GM23338 (cell line): ENCODE measurements around the gene FTCD. TPM values are rescaled to one million over a fixed set of nuclear protein-coding genes. Genes with fewer than 3 reads are reported as not detected.

Source experiments
- ATAC-seq: fragments of 200-7000 bp; cut with Tn5 transposase; 3 replicates; pipeline ENCODE4 v1.9.1; 2020
- DNase-seq: peaks from one replicate; pipeline ENCODE4 v3.0.0-alpha.2; 2015; ENCODE audit warnings: low spot score
- H2AFZ ChIP-seq: fragments of 200-600 bp; sonication (generic); 2 replicates; pipeline ENCODE4 v1.8.0; 2016; ENCODE audit warnings: antibody characterized with exemption, mild to moderate bottlenecking, moderate library complexity
- H3F3A ChIP-seq: fragments of 200-600 bp; sonication (generic); replicated peaks from 2 replicates; pipeline ENCODE4 v1.8.0; 2017; ENCODE audit warnings: antibody characterized with exemption, mixed run types, low read depth
- H3K27ac ChIP-seq: fragments of 200-600 bp; sonication (generic); 2 replicates; pipeline ENCODE4 v1.6.1; 2016; ENCODE audit warnings: low read depth
- H3K27me3 ChIP-seq: fragments of 200-600 bp; sonication (generic); 2 replicates; pipeline ENCODE4 v1.8.0; 2016; ENCODE audit warnings: mild to moderate bottlenecking, mixed run types, moderate library complexity; ENCODE audit not compliant: insufficient read depth
- H3K36me3 ChIP-seq: fragments of 200-600 bp; sonication (generic); 2 replicates; pipeline ENCODE4 v1.8.0; 2016; ENCODE audit warnings: mild to moderate bottlenecking; ENCODE audit not compliant: insufficient read depth
- H3K4me1 ChIP-seq: fragments of 200-600 bp; sonication (generic); 2 replicates; pipeline ENCODE4 v1.8.0; 2016; ENCODE audit warnings: mild to moderate bottlenecking, moderate library complexity; ENCODE audit not compliant: insufficient read depth
- H3K4me2 ChIP-seq: fragments of 200-600 bp; sonication (generic); 2 replicates; pipeline ENCODE4 v1.7.1; 2017; ENCODE audit warnings: mixed run types
- H3K4me3 ChIP-seq: fragments of 200-600 bp; sonication (generic); 2 replicates; pipeline ENCODE4 v1.6.1; 2016; ENCODE audit warnings: mixed run types
- H3K79me2 ChIP-seq: fragments of 200-600 bp; sonication (generic); replicated peaks from 2 replicates; pipeline ENCODE4 v1.8.0; 2017; ENCODE audit warnings: mild to moderate bottlenecking; ENCODE audit not compliant: insufficient read depth
- H3K9me2 ChIP-seq: fragments of 200-600 bp; sonication (generic); 2 replicates; pipeline ENCODE4 v1.8.0; 2017; ENCODE audit not compliant: insufficient read depth
- H4K20me1 ChIP-seq: fragments of 200-600 bp; sonication (generic); replicated peaks from 2 replicates; pipeline ENCODE4 v1.8.0; 2017; ENCODE audit warnings: mild to moderate bottlenecking; ENCODE audit not compliant: insufficient read depth
- H3K27ac Mint-ChIP-seq: 2 replicates; pipeline ENCODE4 v1.8.0; 2020; ENCODE audit warnings: inconsistent platforms, mild to moderate bottlenecking, moderate library complexity, mixed read lengths
- H3K27me3 Mint-ChIP-seq: 3 replicates; pipeline ENCODE4 v1.8.0; 2022; ENCODE audit warnings: low read depth, mild to moderate bottlenecking, moderate library complexity, mixed read lengths, inconsistent platforms; ENCODE audit not compliant: insufficient read depth, poor library complexity
- H3K36me3 Mint-ChIP-seq: 3 replicates; pipeline ENCODE4 v1.8.0; 2021; ENCODE audit warnings: low read depth, mild to moderate bottlenecking, inconsistent platforms, moderate library complexity, mixed read lengths
- H3K4me1 Mint-ChIP-seq: 3 replicates; pipeline ENCODE4 v1.8.0; 2020; ENCODE audit warnings: mild to moderate bottlenecking, inconsistent platforms, mixed read lengths
- H3K4me3 Mint-ChIP-seq: 3 replicates; pipeline ENCODE4 v1.8.0; 2021; ENCODE audit warnings: moderate library complexity, mild to moderate bottlenecking, inconsistent platforms, mixed read lengths
- H3K9me3 Mint-ChIP-seq: 3 replicates; pipeline ENCODE4 v1.8.0; 2020; ENCODE audit warnings: moderate library complexity, mild to moderate bottlenecking, inconsistent platforms, mixed read lengths
- CREB1 ChIP-seq: fragments of 250-450 bp; sonication (Bioruptor Pico); IDR thresholded peaks from 2 replicates; pipeline ENCODE4 v1.5.0; 2020; ENCODE audit warnings: low read depth, mild to moderate bottlenecking, moderate library complexity
- CTCF ChIP-seq, 2 experiments: fragments of 200-600 bp in 1 of 2; sonication (generic) in 1 of 2; conservative IDR thresholded peaks; 2 replicates each; pipeline versions ENCODE4 v1.5.1 to v1.6.1; 2016 to 2017; ENCODE audit warnings: antibody characterized with exemption in 2 of 2, low read depth in 2 of 2, mild to moderate bottlenecking in 2 of 2, moderate library complexity in 1 of 2
- EZH2 ChIP-seq: fragments of 200-600 bp; sonication (generic); IDR thresholded peaks from one replicate; pipeline ENCODE4 v1.8.0; 2017; ENCODE audit warnings: antibody characterized with exemption, mild to moderate bottlenecking, low read depth; ENCODE audit not compliant: unreplicated experiment
- EZH2phosphoT487 ChIP-seq: fragments of 200-600 bp; sonication (generic); IDR thresholded peaks from one replicate; pipeline ENCODE4 v1.8.1; 2018; ENCODE audit warnings: antibody characterized with exemption; ENCODE audit not compliant: unreplicated experiment
- JUNB ChIP-seq: IDR thresholded peaks from one replicate; pipeline ENCODE4 v1.6.1; 2016; ENCODE audit warnings: antibody characterized with exemption; ENCODE audit not compliant: unreplicated experiment
- NANOG ChIP-seq: IDR thresholded peaks from 2 replicates; pipeline ENCODE4 v1.6.1; 2016; ENCODE audit warnings: antibody characterized with exemption, borderline replicate concordance
- POLR2AphosphoS5 ChIP-seq: IDR thresholded peaks from 2 replicates; pipeline ENCODE4 v1.6.1; 2016; ENCODE audit warnings: antibody characterized with exemption, low read depth
- STAT1 ChIP-seq: IDR thresholded peaks from one replicate; pipeline ENCODE4 v1.6.1; 2016; ENCODE audit warnings: antibody characterized with exemption; ENCODE audit not compliant: unreplicated experiment
- ZNF114 ChIP-seq: fragments of 250-450 bp; sonication (Bioruptor Pico); IDR thresholded peaks from 2 replicates; pipeline ENCODE4 v1.5.0; 2020; ENCODE audit warnings: mild to moderate bottlenecking, moderate library complexity
- ZNF331 ChIP-seq: fragments of 250-450 bp; sonication (Bioruptor Pico); IDR thresholded peaks from 2 replicates; pipeline ENCODE4 v1.5.0; 2020; ENCODE audit warnings: low read depth, mild to moderate bottlenecking, moderate library complexity
- polyA plus RNA-seq: library from polyadenylated mRNA; unstranded; fragments of >200 nt; fragmentation: Nextera tagmentation; extraction: Ambion mirVana; gene quantifications from 2 replicates; pipeline ENCODE4 v1.2.1, GENCODE V29; 2016
- total RNA-seq: library from RNA; depleted of rRNA; stranded (reverse); fragments of >200 nt; shearing (Covaris generic); gene quantifications from 2 replicates; pipeline ENCODE4 v1.2.3, GENCODE V29; 2014
- TF ChIP-seq, protein P1 (sequence below): IDR thresholded peaks from 2 replicates; pipeline ENCODE4 v1.6.1; 2016; ENCODE audit warnings: antibody characterized with exemption
- TF ChIP-seq, protein P2 (sequence below): fragments of 250-450 bp; sonication (Bioruptor Pico); IDR thresholded peaks from 2 replicates; pipeline ENCODE4 v1.5.0; 2020; ENCODE audit warnings: mild to moderate bottlenecking, moderate library complexity
- TF ChIP-seq, protein P3 (sequence below): IDR thresholded peaks from one replicate; pipeline ENCODE4 v1.6.1; 2018; ENCODE audit warnings: antibody characterized with exemption; ENCODE audit not compliant: unreplicated experiment

Gene FTCD
- total and polyA plus RNA-seq, 2 experiments from 2014 or later = 0.90 to 2.3 TPM

DNA sequence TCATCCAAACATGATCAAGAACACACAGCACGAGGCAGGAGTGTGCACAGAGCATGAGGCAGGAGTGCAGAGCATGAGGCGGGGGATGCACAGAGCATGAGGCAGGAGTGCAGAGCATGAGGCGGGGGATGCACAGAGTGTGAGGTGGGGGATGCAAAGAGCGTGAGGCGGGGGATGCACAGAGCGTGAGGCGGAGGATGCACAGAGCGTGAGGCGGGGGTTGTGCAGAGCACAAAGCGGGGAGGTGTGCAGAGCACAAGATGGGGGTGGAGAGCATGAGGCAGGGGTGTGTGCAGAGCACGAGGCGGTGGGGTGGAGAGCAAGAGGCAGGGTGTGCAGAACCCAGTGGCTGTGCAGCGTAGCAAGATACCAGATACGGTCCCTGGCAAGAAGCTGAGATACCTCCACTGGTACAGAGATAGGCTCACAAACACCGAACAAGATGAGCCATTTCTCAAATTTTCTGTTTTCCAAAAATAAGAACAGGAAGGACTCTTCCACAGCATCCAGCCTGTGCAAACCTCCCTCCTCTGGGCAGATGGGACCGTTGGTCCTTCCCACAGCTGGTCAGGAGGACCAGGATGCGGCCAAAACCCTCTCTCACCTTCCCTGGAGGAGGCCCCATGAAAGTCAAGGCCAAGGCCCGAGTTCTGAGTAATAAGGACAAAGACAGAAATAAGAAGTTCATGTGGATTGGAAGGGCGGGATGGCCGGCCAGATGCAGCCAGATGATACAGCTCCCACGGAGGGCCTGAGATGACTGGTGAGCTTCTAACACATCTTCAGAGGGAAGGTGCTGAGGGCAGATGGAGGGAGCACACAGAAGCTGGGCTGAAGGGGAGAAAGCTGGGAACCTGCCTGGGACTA lies 16.9 kb upstream of the FTCD start:
- Histone ChIP-seq H3K36me3 (no peaks in the 10 kb centered on the region; the same call in 1 of the 2 replicates), H4K20me1 (peaks cover 13% of the 10 kb centered on the region; the same call in 1 of the 2 replicates), H3K4me1 (no peaks in the 10 kb centered on the region), H3K27me3 (no peaks in the 10 kb centered on the region), H3K79me2 (peaks cover 50% of the 10 kb centered on the region), H3K9me2 (no peaks in the 10 kb centered on the region), H3F3A (no peaks in the 10 kb centered on the region), H2AFZ (no peak overlapping the region), H3K4me3 (no peak overlapping the region), H3K27ac (no peak overlapping the region), H3K4me2 (no peak overlapping the region)
- H3K4me1 Mint-ChIP-seq = peaks cover 11% of the 10 kb centered on the region
- H3K9me3 Mint-ChIP-seq = peaks cover 10% of the 10 kb centered on the region; the same call in 2 of the 3 replicates
- H3K36me3 Mint-ChIP-seq = peaks cover 28% of the 10 kb centered on the region; the same call in 2 of the 3 replicates
- H3K4me3 Mint-ChIP-seq = no peak overlapping the region
- no peak overlapping the region for H3K27ac Mint-ChIP-seq
- ATAC-seq (no peak), DNase-seq (no peak)
- H3K27me3 Mint-ChIP-seq = peaks cover 7% of the 10 kb centered on the region
- TF ChIP-seq CREB1 = no peak
- TF ChIP-seq, protein P1, sequence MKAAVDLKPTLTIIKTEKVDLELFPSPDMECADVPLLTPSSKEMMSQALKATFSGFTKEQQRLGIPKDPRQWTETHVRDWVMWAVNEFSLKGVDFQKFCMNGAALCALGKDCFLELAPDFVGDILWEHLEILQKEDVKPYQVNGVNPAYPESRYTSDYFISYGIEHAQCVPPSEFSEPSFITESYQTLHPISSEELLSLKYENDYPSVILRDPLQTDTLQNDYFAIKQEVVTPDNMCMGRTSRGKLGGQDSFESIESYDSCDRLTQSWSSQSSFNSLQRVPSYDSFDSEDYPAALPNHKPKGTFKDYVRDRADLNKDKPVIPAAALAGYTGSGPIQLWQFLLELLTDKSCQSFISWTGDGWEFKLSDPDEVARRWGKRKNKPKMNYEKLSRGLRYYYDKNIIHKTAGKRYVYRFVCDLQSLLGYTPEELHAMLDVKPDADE = no peak
- TF ChIP-seq, protein P2, sequence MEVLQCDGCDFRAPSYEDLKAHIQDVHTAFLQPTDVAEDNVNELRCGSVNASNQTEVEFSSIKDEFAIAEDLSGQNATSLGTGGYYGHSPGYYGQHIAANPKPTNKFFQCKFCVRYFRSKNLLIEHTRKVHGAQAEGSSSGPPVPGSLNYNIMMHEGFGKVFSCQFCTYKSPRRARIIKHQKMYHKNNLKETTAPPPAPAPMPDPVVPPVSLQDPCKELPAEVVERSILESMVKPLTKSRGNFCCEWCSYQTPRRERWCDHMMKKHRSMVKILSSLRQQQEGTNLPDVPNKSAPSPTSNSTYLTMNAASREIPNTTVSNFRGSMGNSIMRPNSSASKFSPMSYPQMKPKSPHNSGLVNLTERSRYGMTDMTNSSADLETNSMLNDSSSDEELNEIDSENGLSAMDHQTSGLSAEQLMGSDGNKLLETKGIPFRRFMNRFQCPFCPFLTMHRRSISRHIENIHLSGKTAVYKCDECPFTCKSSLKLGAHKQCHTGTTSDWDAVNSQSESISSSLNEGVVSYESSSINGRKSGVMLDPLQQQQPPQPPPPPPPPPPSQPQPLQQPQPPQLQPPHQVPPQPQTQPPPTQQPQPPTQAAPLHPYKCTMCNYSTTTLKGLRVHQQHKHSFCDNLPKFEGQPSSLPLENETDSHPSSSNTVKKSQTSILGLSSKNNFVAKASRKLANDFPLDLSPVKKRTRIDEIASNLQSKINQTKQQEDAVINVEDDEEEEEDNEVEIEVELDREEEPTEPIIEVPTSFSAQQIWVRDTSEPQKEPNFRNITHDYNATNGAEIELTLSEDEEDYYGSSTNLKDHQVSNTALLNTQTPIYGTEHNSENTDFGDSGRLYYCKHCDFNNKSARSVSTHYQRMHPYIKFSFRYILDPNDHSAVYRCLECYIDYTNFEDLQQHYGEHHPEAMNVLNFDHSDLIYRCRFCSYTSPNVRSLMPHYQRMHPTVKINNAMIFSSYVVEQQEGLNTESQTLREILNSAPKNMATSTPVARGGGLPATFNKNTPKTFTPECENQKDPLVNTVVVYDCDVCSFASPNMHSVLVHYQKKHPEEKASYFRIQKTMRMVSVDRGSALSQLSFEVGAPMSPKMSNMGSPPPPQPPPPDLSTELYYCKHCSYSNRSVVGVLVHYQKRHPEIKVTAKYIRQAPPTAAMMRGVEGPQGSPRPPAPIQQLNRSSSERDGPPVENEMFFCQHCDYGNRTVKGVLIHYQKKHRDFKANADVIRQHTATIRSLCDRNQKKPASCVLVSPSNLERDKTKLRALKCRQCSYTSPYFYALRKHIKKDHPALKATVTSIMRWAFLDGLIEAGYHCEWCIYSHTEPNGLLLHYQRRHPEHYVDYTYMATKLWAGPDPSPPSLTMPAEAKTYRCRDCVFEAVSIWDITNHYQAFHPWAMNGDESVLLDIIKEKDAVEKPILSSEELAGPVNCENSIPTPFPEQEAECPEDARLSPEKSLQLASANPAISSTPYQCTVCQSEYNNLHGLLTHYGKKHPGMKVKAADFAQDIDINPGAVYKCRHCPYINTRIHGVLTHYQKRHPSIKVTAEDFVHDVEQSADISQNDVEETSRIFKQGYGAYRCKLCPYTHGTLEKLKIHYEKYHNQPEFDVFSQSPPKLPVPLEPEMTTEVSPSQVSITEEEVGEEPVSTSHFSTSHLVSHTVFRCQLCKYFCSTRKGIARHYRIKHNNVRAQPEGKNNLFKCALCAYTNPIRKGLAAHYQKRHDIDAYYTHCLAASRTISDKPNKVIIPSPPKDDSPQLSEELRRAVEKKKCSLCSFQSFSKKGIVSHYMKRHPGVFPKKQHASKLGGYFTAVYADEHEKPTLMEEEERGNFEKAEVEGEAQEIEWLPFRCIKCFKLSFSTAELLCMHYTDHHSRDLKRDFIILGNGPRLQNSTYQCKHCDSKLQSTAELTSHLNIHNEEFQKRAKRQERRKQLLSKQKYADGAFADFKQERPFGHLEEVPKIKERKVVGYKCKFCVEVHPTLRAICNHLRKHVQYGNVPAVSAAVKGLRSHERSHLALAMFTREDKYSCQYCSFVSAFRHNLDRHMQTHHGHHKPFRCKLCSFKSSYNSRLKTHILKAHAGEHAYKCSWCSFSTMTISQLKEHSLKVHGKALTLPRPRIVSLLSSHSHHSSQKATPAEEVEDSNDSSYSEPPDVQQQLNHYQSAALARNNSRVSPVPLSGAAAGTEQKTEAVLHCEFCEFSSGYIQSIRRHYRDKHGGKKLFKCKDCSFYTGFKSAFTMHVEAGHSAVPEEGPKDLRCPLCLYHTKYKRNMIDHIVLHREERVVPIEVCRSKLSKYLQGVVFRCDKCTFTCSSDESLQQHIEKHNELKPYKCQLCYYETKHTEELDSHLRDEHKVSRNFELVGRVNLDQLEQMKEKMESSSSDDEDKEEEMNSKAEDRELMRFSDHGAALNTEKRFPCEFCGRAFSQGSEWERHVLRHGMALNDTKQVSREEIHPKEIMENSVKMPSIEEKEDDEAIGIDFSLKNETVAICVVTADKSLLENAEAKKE (CRISPR knock-in tag) = no peak
- TF ChIP-seq JUNB = no peak
- TF ChIP-seq, protein P3, sequence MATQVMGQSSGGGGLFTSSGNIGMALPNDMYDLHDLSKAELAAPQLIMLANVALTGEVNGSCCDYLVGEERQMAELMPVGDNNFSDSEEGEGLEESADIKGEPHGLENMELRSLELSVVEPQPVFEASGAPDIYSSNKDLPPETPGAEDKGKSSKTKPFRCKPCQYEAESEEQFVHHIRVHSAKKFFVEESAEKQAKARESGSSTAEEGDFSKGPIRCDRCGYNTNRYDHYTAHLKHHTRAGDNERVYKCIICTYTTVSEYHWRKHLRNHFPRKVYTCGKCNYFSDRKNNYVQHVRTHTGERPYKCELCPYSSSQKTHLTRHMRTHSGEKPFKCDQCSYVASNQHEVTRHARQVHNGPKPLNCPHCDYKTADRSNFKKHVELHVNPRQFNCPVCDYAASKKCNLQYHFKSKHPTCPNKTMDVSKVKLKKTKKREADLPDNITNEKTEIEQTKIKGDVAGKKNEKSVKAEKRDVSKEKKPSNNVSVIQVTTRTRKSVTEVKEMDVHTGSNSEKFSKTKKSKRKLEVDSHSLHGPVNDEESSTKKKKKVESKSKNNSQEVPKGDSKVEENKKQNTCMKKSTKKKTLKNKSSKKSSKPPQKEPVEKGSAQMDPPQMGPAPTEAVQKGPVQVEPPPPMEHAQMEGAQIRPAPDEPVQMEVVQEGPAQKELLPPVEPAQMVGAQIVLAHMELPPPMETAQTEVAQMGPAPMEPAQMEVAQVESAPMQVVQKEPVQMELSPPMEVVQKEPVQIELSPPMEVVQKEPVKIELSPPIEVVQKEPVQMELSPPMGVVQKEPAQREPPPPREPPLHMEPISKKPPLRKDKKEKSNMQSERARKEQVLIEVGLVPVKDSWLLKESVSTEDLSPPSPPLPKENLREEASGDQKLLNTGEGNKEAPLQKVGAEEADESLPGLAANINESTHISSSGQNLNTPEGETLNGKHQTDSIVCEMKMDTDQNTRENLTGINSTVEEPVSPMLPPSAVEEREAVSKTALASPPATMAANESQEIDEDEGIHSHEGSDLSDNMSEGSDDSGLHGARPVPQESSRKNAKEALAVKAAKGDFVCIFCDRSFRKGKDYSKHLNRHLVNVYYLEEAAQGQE = no peak
- TF ChIP-seq NANOG = no peak
- no peak for TF ChIP-seq POLR2AphosphoS5
- TF ChIP-seq STAT1 = no peak
- TF ChIP-seq CTCF (conservative IDR thresholded peaks at IDR 0.05; ENCODE audit: low read depth in 2 of 2) = no peak
- TF ChIP-seq ZNF114 (CRISPR knock-in tag) = no peak
- no peak for TF ChIP-seq EZH2phosphoT487
- TF ChIP-seq ZNF331 (CRISPR knock-in tag) = no peak
- TF ChIP-seq EZH2 = no peak
